Keratinocyte (primary cell): ENCODE results near the gene CCDC86. TPM values are rescaled to one million over a fixed set of nuclear protein-coding genes. Genes with fewer than 3 reads are reported as not detected.

Experiments
- DNase-seq: peaks from one replicate; pipeline ENCODE4 v3.0.0-alpha.2; 2011; ENCODE audit warnings: low read depth, missing footprints, low spot score
- FAIRE-seq: peaks from 2 replicates; lab custom pipeline; 2011; peaks lifted over from hg19 to GRCh38; lab: Jason Lieb, UNC
- H2AFZ ChIP-seq: 2 replicates; pipeline ENCODE4 v1.6.0; 2012; ENCODE audit warnings: low read length, control low read depth, inconsistent platforms; ENCODE audit not compliant: control insufficient read depth
- H3K27ac ChIP-seq: 2 replicates; pipeline ENCODE4 v1.5.1; 2011; ENCODE audit warnings: low read length; ENCODE audit not compliant: control insufficient read depth, insufficient read depth
- H3K27me3 ChIP-seq: 3 replicates; pipeline ENCODE4 v1.6.0; 2011; ENCODE audit warnings: low read length; ENCODE audit not compliant: control insufficient read depth, insufficient read depth; ENCODE audit errors: extremely low read depth
- H3K36me3 ChIP-seq, 2 experiments: 2 replicates in 1 of 2; 3 replicates in 1 of 2; pipeline ENCODE4 v1.5.1; 2011; ENCODE audit warnings: low read length in 2 of 2, mild to moderate bottlenecking in 1 of 2; ENCODE audit not compliant: control insufficient read depth in 2 of 2, insufficient read depth in 2 of 2; ENCODE audit errors: extremely low read depth in 1 of 2
- H3K4me1 ChIP-seq: 3 replicates; pipeline ENCODE4 v1.5.1; 2011; ENCODE audit warnings: low read length; ENCODE audit not compliant: control insufficient read depth, insufficient read depth; ENCODE audit errors: extremely low read depth
- H3K4me2 ChIP-seq: 3 replicates; pipeline ENCODE4 v1.6.0; 2011; ENCODE audit warnings: low read depth, low read length; ENCODE audit not compliant: control insufficient read depth, insufficient read depth; ENCODE audit errors: extremely low read depth
- H3K4me3 ChIP-seq, 3 experiments: fragments of 200-600 bp in 1 of 3; sonication (generic) in 1 of 3; 2 replicates in 2 of 3; 3 replicates in 1 of 3; pipeline ENCODE4 v1.5.1; 2011 to 2016; ENCODE audit warnings: low read length in 3 of 3, mild to moderate bottlenecking in 3 of 3, control low read depth in 2 of 3, inconsistent platforms in 1 of 3, low read depth in 1 of 3, mixed read lengths in 1 of 3, mixed run types in 1 of 3, moderate library complexity in 1 of 3; ENCODE audit not compliant: control insufficient read depth in 2 of 3, insufficient read depth in 2 of 3; ENCODE audit errors: extremely low read depth in 1 of 3
- H3K79me2 ChIP-seq: 2 replicates; pipeline ENCODE4 v1.6.0; 2012; ENCODE audit warnings: low read length; ENCODE audit not compliant: control insufficient read depth, insufficient read depth
- H3K9ac ChIP-seq: 3 replicates; pipeline ENCODE4 v1.6.0; 2011; ENCODE audit warnings: low read length; ENCODE audit not compliant: control insufficient read depth, insufficient read depth; ENCODE audit errors: extremely low read depth
- H3K9me1 ChIP-seq: 3 replicates; pipeline ENCODE4 v1.6.0; 2011; ENCODE audit warnings: low read length; ENCODE audit not compliant: control insufficient read depth, insufficient read depth; ENCODE audit errors: extremely low read depth
- H3K9me3 ChIP-seq: 2 replicates; pipeline ENCODE4 v1.5.1; 2012; ENCODE audit warnings: low read depth, low read length; ENCODE audit not compliant: control insufficient read depth
- H4K20me1 ChIP-seq: 3 replicates; pipeline ENCODE4 v1.6.0; 2011; ENCODE audit warnings: low read length; ENCODE audit not compliant: control insufficient read depth, insufficient read depth; ENCODE audit errors: extremely low read depth
- CTCF ChIP-seq, 3 experiments: IDR thresholded peaks in 1 of 3; conservative IDR thresholded peaks in 1 of 3; optimal IDR thresholded peaks in 1 of 3; 2 replicates in 2 of 3; 3 replicates in 1 of 3; pipeline versions ENCODE3 to v1.5.1; 2011; ENCODE audit warnings: low read length in 3 of 3, mild to moderate bottlenecking in 3 of 3, moderate library complexity in 2 of 3, control low read depth in 1 of 3, inconsistent platforms in 1 of 3; ENCODE audit not compliant: insufficient read depth in 2 of 3; ENCODE audit errors: extremely low read depth in 1 of 3
- EZH2 ChIP-seq: IDR thresholded peaks from one replicate; pipeline ENCODE4 v1.6.1; 2012; ENCODE audit warnings: inconsistent platforms, mild to moderate bottlenecking, low read length, moderate library complexity
- dilution Hi-C: fragments of 300-500 bp; cut with MboI; formaldehyde crosslinking; loops from one replicate; pipeline ENCODE4 v1.7.0; 2020; ENCODE audit warnings: low sequenced_read_pairs; ENCODE audit not compliant: extremely low pct_ligation_motif_present
- polyA plus RNA-seq, 5 experiments: library from polyadenylated mRNA; depleted of rRNA in 3 of 5; stranded (reverse) in 3 of 5; stranded (forward) in 1 of 5; unstranded in 1 of 5; fragments of >200 nt; gene quantifications; 1 replicate in 1 of 5; 2 replicates in 3 of 5; 3 replicates in 1 of 5; pipeline versions ENCODE4 v1.2.1 to v1.2.3, GENCODE V29; 2011 to 2012; ENCODE audit warnings: missing spikeins in 2 of 5, low read depth in 1 of 5, low replicate concordance in 1 of 5

Gene CCDC86
- polyA plus RNA-seq, 1 donor (not counting 4 experiments of a cell fraction or from before 2014, with no cell fraction given), result 29.3 TPM

- no peak for TF ChIP-seq CTCF (optimal IDR thresholded peaks at IDR 0.05 in 1 of 3, IDR thresholded peaks at IDR 0.05 in 1 of 3, conservative IDR thresholded peaks at IDR 0.05 in 1 of 3; ENCODE audit: extremely low read depth in 1 of 3, insufficient read depth in 2 of 3, low read length in 3 of 3)
- no peak for TF ChIP-seq EZH2
- Histone ChIP-seq H3K79me2 (no peaks in the 10 kb centered on the region), H3K4me2 (no peak overlapping the region), H3K9me1 (no peaks in the 10 kb centered on the region), H4K20me1 (no peaks in the 10 kb centered on the region), H3K27me3 (no peaks in the 10 kb centered on the region), H3K36me3 (no peaks in the 10 kb centered on the region), H3K4me3 (no peak overlapping the region), H3K4me1 (no peaks in the 10 kb centered on the region), H2AFZ (no peak overlapping the region), H3K27ac (no peak overlapping the region), H3K9ac (no peak overlapping the region), H3K9me3 (no peaks in the 10 kb centered on the region)
- dilution Hi-C loops, result no loop called here
- DNase-seq (no peak), FAIRE-seq (no peak)
These were observed 28.4 kb downstream of the CCDC86 start for GRCh38 chr11:60870276-60870675.

GRCh38 chr11:60870733-60871377 is 28.9 kb downstream of the CCDC86 start:
- Histone ChIP-seq H3K36me3 (no peaks in the 10 kb centered on the region), H3K27ac (no peak overlapping the region), H3K27me3 (no peaks in the 10 kb centered on the region), H2AFZ (no peak overlapping the region), H3K9me3 (no peaks in the 10 kb centered on the region), H4K20me1 (no peaks in the 10 kb centered on the region), H3K9me1 (no peaks in the 10 kb centered on the region), H3K4me1 (no peaks in the 10 kb centered on the region), H3K4me3 (no peak overlapping the region), H3K79me2 (no peaks in the 10 kb centered on the region), H3K9ac (no peak overlapping the region), H3K4me2 (no peak overlapping the region)
- DNase-seq (no peak), FAIRE-seq (no peak)
- TF ChIP-seq EZH2, result no peak
- no peak for TF ChIP-seq CTCF (optimal IDR thresholded peaks at IDR 0.05 in 1 of 3, IDR thresholded peaks at IDR 0.05 in 1 of 3, conservative IDR thresholded peaks at IDR 0.05 in 1 of 3; ENCODE audit: extremely low read depth in 1 of 3, insufficient read depth in 2 of 3, low read length in 3 of 3)
- dilution Hi-C loops, result no loop called here
